H1 (cell line): ENCODE measurements around the gene MGARP. TPM values are rescaled to one million over a fixed set of nuclear protein-coding genes. Genes with fewer than 3 reads are reported as not detected.

ENCODE experiments used
- polyA plus RNA-seq, 7 experiments: library from polyadenylated mRNA; depleted of rRNA in 3 of 7; stranded (reverse) in 5 of 7; unstranded in 2 of 7; fragments of >200 nt in 5 of 7; fragments of 200-250 nt in 2 of 7; gene quantifications; 1 replicate in 5 of 7; 2 replicates in 1 of 7; 4 replicates in 1 of 7; pipeline versions ENCODE4 v1.2.1 to v1.2.3, GENCODE V29; 2011 to 2013; ENCODE audit warnings: missing spikeins in 2 of 7, mixed read lengths in 2 of 7
- small RNA-seq: library from polyadenylated mRNA; stranded (forward); fragments of <200 nt; extraction: miRNeasy Mini kit (QIAGEN cat#:217004); gene quantifications from one replicate; pipeline ENCODE3, GENCODE V24; 2013; ENCODE audit not compliant: insufficient read depth
- total RNA-seq: library from RNA; stranded (reverse); fragmentation: NEBNext Ultra II Directional; extraction: Animal tissue kit (Norgen Biotek cat#: 25700); gene quantifications from 2 replicates; pipeline ENCODE4 v1.2.1, GENCODE V29; 2021

Gene MGARP
- total and polyA plus RNA-seq, 2 of the 8 experiments (the other 6 are each of a cell fraction or from before 2014, with no cell fraction given) = 2.8 to 4.5 TPM

Small RNA genes within 50 kb of the gene (small RNA-seq; reads per million reads assigned to genes)
- gene RNU6-1074P = not detected
- not detected for gene RNU6-1214P
- gene RNU6-506P = not detected

Other genes with a start within 250 kb of the MGARP start
- gene ELF2, start 103.0 kb downstream of the MGARP start, total RNA-seq = 44.3 and 45.6 TPM in 2 replicates
- 12.2 and 21.1 TPM in 2 replicates for gene ELF2, start 103.0 kb downstream of the MGARP start, polyA plus RNA-seq (2011; rRNA removed)
- gene NAA15, start 21.3 kb upstream of the MGARP start, total RNA-seq = 119 and 124 TPM in 2 replicates
- 5.1 and 9.7 TPM in 2 replicates for gene NAA15, start 21.3 kb upstream of the MGARP start, polyA plus RNA-seq (2011; rRNA removed)
- gene NDUFC1, start 22.3 kb upstream of the MGARP start, total RNA-seq = 54.5 and 62.0 TPM in 2 replicates
- 41.9 and 48.4 TPM in 2 replicates for gene NDUFC1, start 22.3 kb upstream of the MGARP start, polyA plus RNA-seq (2011; rRNA removed)
- gene RAB33B, start 173.9 kb upstream of the MGARP start, total RNA-seq = 8.6 and 8.7 TPM in 2 replicates
- 4.2 and 4.5 TPM in 2 replicates for gene RAB33B, start 173.9 kb upstream of the MGARP start, polyA plus RNA-seq (2011; rRNA removed)